Measurements from ENCODE around the gene FCAMR.

Gene FCAMR

GRCh38 chr1:206970446-206970845 lies at the start of gene FCAMR:
FCAMR (minus strand) TSS chr1:206970460; CDS start chr1:206970125, 335 bp downstream.
- no peak for ATAC-seq

GRCh38 chr1:207019661-207020060 lies 49.4 kb upstream of the FCAMR start:
- no peak for ATAC-seq

GRCh38 chr1:207019161-207019560 lies 48.9 kb upstream of the FCAMR start:
- ATAC-seq, result no peak

GRCh38 chr1:207018707-207019106 lies 48.4 kb upstream of the FCAMR start:
- no peak for ATAC-seq

- no peak for ATAC-seq
Observed at GRCh38 chr1:207017615-207018559, 47.6 kb upstream of the FCAMR start.

- peak; percentile 21 to 38 for ATAC-seq
Observed at GRCh38 chr1:207015791-207016190, 45.5 kb upstream of the FCAMR start.

GRCh38 chr1:207014728-207015127 lies 44.5 kb upstream of the FCAMR start:
- no peak for ATAC-seq

GRCh38 chr1:207013321-207014085 lies 43.2 kb upstream of the FCAMR start:
- ATAC-seq, result no peak

- ATAC-seq, result no peak
Observed at GRCh38 chr1:207010726-207011125, 40.5 kb upstream of the FCAMR start.

- ATAC-seq, result no peak
Observed at GRCh38 chr1:207009945-207010344, 39.7 kb upstream of the FCAMR start.

- ATAC-seq, result no peak
Observed at GRCh38 chr1:207009182-207009850, 39.1 kb upstream of the FCAMR start.

GRCh38 chr1:207007352-207008033 lies 37.2 kb upstream of the FCAMR start:
- ATAC-seq, result no peak

- no peak for ATAC-seq
Observed at GRCh38 chr1:207006914-207007313, 36.7 kb upstream of the FCAMR start.

- ATAC-seq, result no peak
Observed at GRCh38 chr1:207006083-207006482, 35.8 kb upstream of the FCAMR start.

- no peak for ATAC-seq
Observed at GRCh38 chr1:207004931-207005830, 34.9 kb upstream of the FCAMR start.

- no peak for ATAC-seq
Observed at GRCh38 chr1:207003210-207003609, 33.0 kb upstream of the FCAMR start.

GRCh38 chr1:207002724-207003146 lies 32.5 kb upstream of the FCAMR start:
- ATAC-seq, result no peak

GRCh38 chr1:207001492-207002245 lies 31.4 kb upstream of the FCAMR start:
- no peak for ATAC-seq

GRCh38 chr1:207000651-207001291 lies 30.5 kb upstream of the FCAMR start:
- ATAC-seq, result no peak

- no peak for ATAC-seq
Observed at GRCh38 chr1:206998816-206999215, 28.6 kb upstream of the FCAMR start.

All from activated CD4-positive, CD25-positive, alpha-beta regulatory T cell treated with anti-CD3 and anti-CD28 coated beads, Interleukin-2, amount 50 U/mL, for 24 hours (primary cell).